C4-2B (cell line): ENCODE data around the gene JAGN1.

Source experiments
- CTCF ChIP-seq: fragments of 450-650 bp; conservative IDR thresholded peaks from 2 replicates; pipeline ENCODE4 v1.5.1; 2017; ENCODE audit warnings: mild to moderate bottlenecking
- ZFX ChIP-seq: fragments of 450-650 bp; IDR thresholded peaks from 2 replicates; pipeline ENCODE4 v1.6.1; 2017

GRCh38 chr3:9883706-9884554, 6.5 kb upstream of the JAGN1 start:
- TF ChIP-seq CTCF, result no peak
- no peak for TF ChIP-seq ZFX
